ENCODE data around the gene SAP30BP. TPM values are rescaled to one million over a fixed set of nuclear protein-coding genes. Genes with fewer than 3 reads are reported as not detected.

The SAP30BP gene
- total and polyA plus RNA-seq, 2 of the 13 experiments (the other 11 are each of a cell fraction or from before 2014, with no cell fraction given) = 67.7 to 99.4 TPM

GRCh38 chr17:75749545-75750389 lies 82.6 kb downstream of the SAP30BP start (continued):
- TF ChIP-seq ZNF713 (CRISPR knock-in tag; IDR thresholded peaks at IDR 0.05) (no peak), ZNF430 (CRISPR knock-in tag; IDR thresholded peaks at IDR 0.05) (peak; percentile 44; the same call in 1 of the 2 replicates), SP140L (CRISPR knock-in tag; IDR thresholded peaks at IDR 0.05; ENCODE audit: borderline replicate concordance) (no peak), SP2 (CRISPR knock-in tag; IDR thresholded peaks at IDR 0.05) (no peak), POLR2G (IDR thresholded peaks at IDR 0.05; ENCODE audit: low read depth, low read length) (no peak), ZNF678 (CRISPR knock-in tag; IDR thresholded peaks at IDR 0.05) (no peak), ZSCAN22 (CRISPR knock-in tag; IDR thresholded peaks at IDR 0.05) (no peak), KDM6A (CRISPR knock-in tag; IDR thresholded peaks at IDR 0.05; ENCODE audit: low read depth) (no peak), ATF7-NPFF (CRISPR knock-in tag; IDR thresholded peaks at IDR 0.05; ENCODE audit: low read depth) (no peak; the same call in 1 of the 2 replicates), ZNF589 (CRISPR knock-in tag; conservative IDR thresholded peaks at IDR 0.05) (no peak), TRAFD1 (CRISPR knock-in tag; IDR thresholded peaks at IDR 0.05; ENCODE audit: borderline replicate concordance) (no peak), CHD2 (IDR thresholded peaks at IDR 0.05; ENCODE audit: low read depth, low read length) (no peak), RARA (CRISPR knock-in tag; IDR thresholded peaks at IDR 0.05) (no peak), ZNF841 (CRISPR knock-in tag; IDR thresholded peaks at IDR 0.05; ENCODE audit: borderline replicate concordance) (no peak), CBX2 (IDR thresholded peaks at IDR 0.05; ENCODE audit: low read depth, low read length) (no peak), CBX2 (CRISPR knock-in tag; IDR thresholded peaks at IDR 0.05; ENCODE audit: low read depth) (no peak), RAD21 (CRISPR knock-in tag; IDR thresholded peaks at IDR 0.05) (peak; percentile 93), ZNF543 (CRISPR knock-in tag; IDR thresholded peaks at IDR 0.05) (no peak), ZNF770 (CRISPR knock-in tag; IDR thresholded peaks at IDR 0.05) (no peak), ZGPAT (CRISPR knock-in tag; IDR thresholded peaks at IDR 0.05) (no peak), ZFP91 (CRISPR knock-in tag; IDR thresholded peaks at IDR 0.05; ENCODE audit: borderline replicate concordance) (peak; percentile 46; the same call in 1 of the 2 replicates), HOXA5 (CRISPR knock-in tag; IDR thresholded peaks at IDR 0.05) (peak; percentile 57; the same call in 1 of the 2 replicates), PRPF4 (IDR thresholded peaks at IDR 0.05; ENCODE audit: low read depth, low read length, poor library complexity, severe bottlenecking) (no peak), ZNF878 (CRISPR knock-in tag; IDR thresholded peaks at IDR 0.05) (no peak)
